ENCODE measurements around the gene IFT81.
"Not testable (repeated sequence)": the region's sequence is repeated elsewhere in the genome, so short reads cannot be mapped to it uniquely, and the experiment has no call there.

Gene IFT81

GRCh38 chr12:110224379-110225304, 100.5 kb downstream of the IFT81 start:
- H3K4me3 ChIP-seq (ENCODE audit: low read depth, low read length): no peak overlapping the region

GRCh38 chr12:110227138-110227537, 103.0 kb downstream of the IFT81 start:
- TF ChIP-seq CTCF (IDR thresholded peaks at IDR 0.05; ENCODE audit: borderline replicate concordance, insufficient read depth, low read depth, low read length): no peak
- no peak overlapping the region for H3K4me3 ChIP-seq (ENCODE audit: low read depth, low read length)

More at GRCh38 chr12:110224379-110225304, 100.5 kb downstream of the IFT81 start:
- TF ChIP-seq CTCF (IDR thresholded peaks at IDR 0.05; ENCODE audit: borderline replicate concordance, insufficient read depth, low read depth, low read length): no peak

- not testable (repeated sequence) for H3K4me3 ChIP-seq (ENCODE audit: low read depth, low read length)
These were observed 104.2 kb downstream of the IFT81 start for GRCh38 chr12:110228348-110228747.

- H3K4me3 ChIP-seq (ENCODE audit: low read depth, low read length): no peak overlapping the region
- no peak for TF ChIP-seq CTCF (IDR thresholded peaks at IDR 0.05; ENCODE audit: borderline replicate concordance, insufficient read depth, low read depth, low read length)
These were observed 104.6 kb downstream of the IFT81 start for GRCh38 chr12:110228756-110229155.

GRCh38 chr12:110229409-110229808, 105.3 kb downstream of the IFT81 start:
- no peak for TF ChIP-seq CTCF (IDR thresholded peaks at IDR 0.05; ENCODE audit: borderline replicate concordance, insufficient read depth, low read depth, low read length)
- H3K4me3 ChIP-seq (ENCODE audit: low read depth, low read length): no peak overlapping the region

- H3K4me3 ChIP-seq (ENCODE audit: low read depth, low read length): no peak overlapping the region
- no peak for TF ChIP-seq CTCF (IDR thresholded peaks at IDR 0.05; ENCODE audit: borderline replicate concordance, insufficient read depth, low read depth, low read length)
These were observed 106.5 kb downstream of the IFT81 start for GRCh38 chr12:110230655-110231054.

GRCh38 chr12:110233212-110233903, 109.2 kb downstream of the IFT81 start:
- TF ChIP-seq CTCF (IDR thresholded peaks at IDR 0.05; ENCODE audit: borderline replicate concordance, insufficient read depth, low read depth, low read length): no peak
- no peak overlapping the region for H3K4me3 ChIP-seq (ENCODE audit: low read depth, low read length)
